GM18858 (cell line): ENCODE results near the gene AFF3.
"Not testable (repeated sequence)": the region's sequence is repeated elsewhere in the genome, so short reads cannot be mapped to it uniquely, and the experiment has no call there.

Experiments used
- ATAC-seq: cut with Tn5 transposase; IDR thresholded peaks from one replicate; pipeline ENCODE4 v1.9.1; 2021; ENCODE audit not compliant: unreplicated experiment

The AFF3 gene

GRCh38 chr2:100107440-100107839, 35.0 kb downstream of the AFF3 start:
- no peak for ATAC-seq

- ATAC-seq = no peak
Measured at GRCh38 chr2:100106460-100106859, 35.9 kb downstream of the AFF3 start.

GRCh38 chr2:100105678-100106054, 36.7 kb downstream of the AFF3 start:
- ATAC-seq = no peak

- no peak for ATAC-seq
Measured at GRCh38 chr2:100104718-100105677, 37.4 kb downstream of the AFF3 start.

GRCh38 chr2:100104265-100104664, 38.1 kb downstream of the AFF3 start:
- not testable (repeated sequence) for ATAC-seq

- ATAC-seq = not testable (repeated sequence)
Measured at GRCh38 chr2:100103527-100104252, 38.7 kb downstream of the AFF3 start.

GRCh38 chr2:100102466-100103180, 39.8 kb downstream of the AFF3 start:
- not testable (repeated sequence) for ATAC-seq

GRCh38 chr2:100098855-100099254, 43.5 kb downstream of the AFF3 start:
- ATAC-seq = not testable (repeated sequence)

GRCh38 chr2:100097611-100098294, 44.6 kb downstream of the AFF3 start:
- not testable (repeated sequence) for ATAC-seq

- not testable (repeated sequence) for ATAC-seq
Measured at GRCh38 chr2:100095845-100096244, 46.5 kb downstream of the AFF3 start.

- not testable (repeated sequence) for ATAC-seq
Measured at GRCh38 chr2:100091807-100092206, 50.6 kb downstream of the AFF3 start.

- ATAC-seq = not testable (repeated sequence)
Measured at GRCh38 chr2:100085744-100086143, 56.6 kb downstream of the AFF3 start.

- ATAC-seq = not testable (repeated sequence)
Measured at GRCh38 chr2:100083421-100084216, 58.8 kb downstream of the AFF3 start.

GRCh38 chr2:100082302-100082978, 60.0 kb downstream of the AFF3 start:
- ATAC-seq = not testable (repeated sequence)

- no peak for ATAC-seq
Measured at GRCh38 chr2:100077935-100078334, 64.5 kb downstream of the AFF3 start.

GRCh38 chr2:100077456-100077855, 64.9 kb downstream of the AFF3 start:
- no peak for ATAC-seq

- no peak for ATAC-seq
Measured at GRCh38 chr2:100075532-100075931, 66.9 kb downstream of the AFF3 start.

GRCh38 chr2:100073110-100073509, 69.3 kb downstream of the AFF3 start:
- ATAC-seq = no peak

- ATAC-seq = no peak
Measured at GRCh38 chr2:100072503-100072902, 69.9 kb downstream of the AFF3 start.
